ENCODE data around the gene DDX39B. TPM values are rescaled to one million over a fixed set of nuclear protein-coding genes. Genes with fewer than 3 reads are reported as not detected.

Gene DDX39B
- total and polyA plus RNA-seq, 9 of the 15 experiments (the other 6 are each of a cell fraction or from before 2014, with no cell fraction given) = 479 to 869 (median 592) TPM

GRCh38 chr6:31525932-31526591, 15.7 kb downstream of the DDX39B start (continued):
- TF ChIP-seq EP400 (IDR thresholded peaks at IDR 0.05) (no peak), ZNF12 (CRISPR knock-in tag; IDR thresholded peaks at IDR 0.05) (peak; percentile 25; the same call in 1 of the 2 replicates), ARID4B (CRISPR knock-in tag; IDR thresholded peaks at IDR 0.05) (peak; percentile 63; the same call in 1 of the 2 replicates), CEBPG (CRISPR knock-in tag; IDR thresholded peaks at IDR 0.05) (peak; percentile 16; the same call in 1 of the 2 replicates), CEBPG (tag; conservative IDR thresholded peaks at IDR 0.05 in 1 of 2, IDR thresholded peaks at IDR 0.05 in 1 of 2) (no peak), POLR2AphosphoS2 (IDR thresholded peaks at IDR 0.05; ENCODE audit: low read length) (no peak), USF1 (CRISPR knock-in tag; IDR thresholded peaks at IDR 0.05) (peak; percentile 57), YY1 (IDR thresholded peaks at IDR 0.05; ENCODE audit: borderline replicate concordance in 1 of 3, control insufficient read depth in 1 of 3, extremely low read depth in 1 of 3, insufficient read depth in 3 of 3, insufficient read length in 1 of 3, insufficient replicate concordance in 2 of 3, low read depth in 1 of 3, low read length in 2 of 3) (peak in 1 of 3 experiments; percentile 61), ZNF584 (CRISPR knock-in tag; IDR thresholded peaks at IDR 0.05; ENCODE audit: low read depth) (0 out of 2 replicates have a peak, but pooled peaks have one; percentile 47), FOXP1 (CRISPR knock-in tag; IDR thresholded peaks at IDR 0.05) (peak; percentile 86), REST (IDR thresholded peaks at IDR 0.05; ENCODE audit: borderline replicate concordance) (peak; percentile 40; the same call in 1 of the 2 replicates), REST (CRISPR knock-in tag; IDR thresholded peaks at IDR 0.05; ENCODE audit: low read depth) (peak; percentile 31; the same call in 1 of the 2 replicates), PHF21A (IDR thresholded peaks at IDR 0.05; ENCODE audit: borderline replicate concordance, low read depth) (no peak)
